HCT116 (cell line): ENCODE measurements around the gene CBLIF. TPM values are rescaled to one million over a fixed set of nuclear protein-coding genes. Genes with fewer than 3 reads are reported as not detected.

Experiments
- ATAC-seq: fragments of 200-7000 bp; cut with Tn5 transposase; 2 replicates; pipeline ENCODE4 v1.9.1; 2020; ENCODE audit warnings: mild to moderate bottlenecking, moderate library complexity
- BruUV-seq: library from RNA; stranded (reverse); fragments of 400-500 nt; replicated peaks from 2 replicates; lab custom pipeline; 2021; lab: Mats Ljungman, UMichigan
- CTCF ChIA-PET: fragments of 300-600 bp; sonication (Branson Sonifier 250); formaldehyde crosslinking; loops from one replicate; lab custom pipeline; 2021; ENCODE audit warnings: antibody characterized with exemption; lab: Charles Lee
- POLR2A ChIA-PET: fragments of 300-600, 350-600 bp; sonication (Branson Sonifier 250); formaldehyde crosslinking; loops from one replicate; lab custom pipeline; 2021; ENCODE audit warnings: antibody characterized with exemption; lab: Charles Lee
- RAD21 ChIA-PET, 2 experiments: fragments of 300-600 bp; sonication (Branson Sonifier 250); formaldehyde crosslinking; loops; one replicate each; lab custom pipeline; 2023; ENCODE audit warnings: low total read pairs in 2 of 2; ENCODE audit not compliant: uncharacterized antibody in 2 of 2, unreplicated experiment in 2 of 2, low non-redundant PET in 1 of 2; lab: Charles Lee
- DNase-seq: peaks from one replicate; pipeline ENCODE4 v3.0.0-alpha.2; 2010; ENCODE audit warnings: low read depth, low spot score
- H2AFZ ChIP-seq: fragments of 200-600 bp; shearing (Covaris generic), sonication (generic); 2 replicates; pipeline ENCODE4 v1.6.1; 2017; ENCODE audit warnings: low read depth, mixed run types, mixed read lengths, antibody characterized with exemption, low read length; ENCODE audit not compliant: poor library complexity, severe bottlenecking
- H3K27ac ChIP-seq: 2 replicates; pipeline ENCODE4 v1.5.1; 2012; ENCODE audit warnings: low read depth, low read length
- H3K27me3 ChIP-seq: fragments of 200-600 bp; sonication (generic); 2 replicates; pipeline ENCODE4 v1.6.1; 2016; ENCODE audit warnings: mixed run types, low read length, mixed read lengths; ENCODE audit not compliant: insufficient read depth
- H3K36me3 ChIP-seq, 2 experiments: fragments of 200-500 bp in 1 of 2; fragments of 200-600 bp in 1 of 2; sonication (Bioruptor generic) in 1 of 2; sonication (generic) in 1 of 2; 2 replicates each; pipeline versions ENCODE4 v1.5.1 to v1.6.1; 2014 to 2016; ENCODE audit warnings: low read length in 2 of 2, inconsistent platforms in 1 of 2, mixed read lengths in 1 of 2, mixed run types in 1 of 2; ENCODE audit not compliant: insufficient read depth in 2 of 2, control insufficient read depth in 1 of 2
- H3K4me1 ChIP-seq, 2 experiments: fragments of 200-600 bp in 1 of 2; sonication (generic) in 1 of 2; 2 replicates each; pipeline versions ENCODE4 v1.5.1 to v1.6.1; 2012 to 2017; ENCODE audit warnings: low read length in 2 of 2, inconsistent platforms in 1 of 2, mild to moderate bottlenecking in 1 of 2, mixed read lengths in 1 of 2, mixed run types in 1 of 2, moderate library complexity in 1 of 2; ENCODE audit not compliant: insufficient read depth in 2 of 2, control insufficient read depth in 1 of 2
- H3K4me2 ChIP-seq: fragments of 200-600 bp; sonication (generic); 2 replicates; pipeline ENCODE4 v1.6.1; 2017; ENCODE audit warnings: mixed run types, low read length, mixed read lengths
- H3K4me3 ChIP-seq, 2 experiments: fragments of 200-600 bp in 1 of 2; sonication (generic) in 1 of 2; replicated peaks in 1 of 2; 2 replicates each; pipeline ENCODE4 v1.5.1; 2011 to 2016; ENCODE audit warnings: low read length in 2 of 2, control low read depth in 1 of 2, low read depth in 1 of 2, mild to moderate bottlenecking in 1 of 2, mixed read lengths in 1 of 2, mixed run types in 1 of 2
- H3K79me2 ChIP-seq: fragments of 200-600 bp; sonication (generic); 2 replicates; pipeline ENCODE4 v1.6.1; 2017; ENCODE audit warnings: mild to moderate bottlenecking, mixed run types, low read length, moderate library complexity, mixed read lengths; ENCODE audit not compliant: insufficient read depth
- H3K9ac ChIP-seq: fragments of 200-600 bp; sonication (generic); 2 replicates; pipeline ENCODE4 v1.6.1; 2016; ENCODE audit warnings: low read length, mixed read lengths
- H3K9me2 ChIP-seq: fragments of 200-600 bp; sonication (generic), shearing (Covaris generic); 2 replicates; pipeline ENCODE4 v1.6.1; 2017; ENCODE audit warnings: mixed run types, mild to moderate bottlenecking, moderate library complexity; ENCODE audit not compliant: insufficient read depth
- H3K9me3 ChIP-seq, 2 experiments: fragments of 200-500 bp in 1 of 2; fragments of 200-600 bp in 1 of 2; sonication (Bioruptor generic) in 1 of 2; sonication (generic) in 1 of 2; 2 replicates each; pipeline ENCODE4 v1.6.1; 2014 to 2017; ENCODE audit warnings: low read length in 2 of 2, mixed read lengths in 2 of 2, inconsistent platforms in 1 of 2, low read depth in 1 of 2, mild to moderate bottlenecking in 1 of 2, mixed run types in 1 of 2, moderate library complexity in 1 of 2; ENCODE audit not compliant: control insufficient read depth in 1 of 2, insufficient read depth in 1 of 2
- H4K20me1 ChIP-seq: fragments of 200-600 bp; sonication (generic), shearing (Covaris generic); 2 replicates; pipeline ENCODE4 v1.6.1; 2017; ENCODE audit warnings: mixed run types, mild to moderate bottlenecking, moderate library complexity; ENCODE audit not compliant: insufficient read depth
- ATF3 ChIP-seq: IDR thresholded peaks from 2 replicates; pipeline ENCODE4 v1.6.1; 2012
- CBX3 ChIP-seq: IDR thresholded peaks from 2 replicates; pipeline ENCODE4 v1.6.1; 2012; ENCODE audit warnings: low read depth
- CEBPB ChIP-seq: IDR thresholded peaks from 2 replicates; pipeline ENCODE4 v1.6.1; 2012; ENCODE audit warnings: low read depth
- EGR1 ChIP-seq: IDR thresholded peaks from 2 replicates; pipeline ENCODE4 v1.6.1; 2012; ENCODE audit warnings: low read depth
- ELF1 ChIP-seq: IDR thresholded peaks from 2 replicates; pipeline ENCODE4 v1.6.1; 2012; ENCODE audit warnings: low read depth, borderline replicate concordance
- EZH2 ChIP-seq: fragments of 200-600 bp; sonication (generic); IDR thresholded peaks from 2 replicates; pipeline ENCODE4 v1.6.1; 2017; ENCODE audit warnings: antibody characterized with exemption, mixed run types
- FOSL1 ChIP-seq: IDR thresholded peaks from 2 replicates; pipeline ENCODE4 v1.6.1; 2012; ENCODE audit warnings: low read depth
- JUND ChIP-seq: IDR thresholded peaks from 2 replicates; pipeline ENCODE4 v1.6.1; 2012
- POLR2A ChIP-seq: IDR thresholded peaks from 2 replicates; pipeline ENCODE4 v1.7.0; 2011; ENCODE audit warnings: borderline replicate concordance; ENCODE audit not compliant: insufficient read depth, insufficient read length; ENCODE audit errors: extremely low read depth
- POLR2AphosphoS5 ChIP-seq: IDR thresholded peaks from 2 replicates; pipeline ENCODE4 v1.6.1; 2011; ENCODE audit warnings: mild to moderate bottlenecking, low read depth, low read length, moderate library complexity
- SIN3A ChIP-seq: IDR thresholded peaks from 2 replicates; pipeline ENCODE4 v1.6.1; 2012; ENCODE audit warnings: low read depth
- SP1 ChIP-seq: IDR thresholded peaks from 2 replicates; pipeline ENCODE4 v1.6.1; 2012; ENCODE audit warnings: low read depth
- SRF ChIP-seq: IDR thresholded peaks from 2 replicates; pipeline ENCODE4 v1.6.1; 2012; ENCODE audit warnings: low read depth
- TCF7L2 ChIP-seq: IDR thresholded peaks from 2 replicates; pipeline ENCODE4 v1.7.0; 2011; ENCODE audit warnings: borderline replicate concordance, inconsistent platforms; ENCODE audit not compliant: insufficient read depth, insufficient read length; ENCODE audit errors: extremely low read depth
- YY1 ChIP-seq: IDR thresholded peaks from 2 replicates; pipeline ENCODE4 v1.6.1; 2011; ENCODE audit warnings: low read length, low read depth, moderate library complexity, mild to moderate bottlenecking; ENCODE audit not compliant: insufficient replicate concordance; ENCODE audit errors: extremely low read depth
- ZFX ChIP-seq: fragments of 450-650 bp; IDR thresholded peaks from 2 replicates; pipeline ENCODE4 v1.6.1; 2017
- ZNF274 ChIP-seq: fragments of 200-500 bp; sonication (Bioruptor generic); IDR thresholded peaks from 2 replicates; pipeline ENCODE4 v1.6.1; 2014; ENCODE audit warnings: mild to moderate bottlenecking, low read depth, low read length, inconsistent platforms
- intact Hi-C: fragments of 100-400 bp; cut with micrococcal nuclease; formaldehyde crosslinking; loops from 2 replicates; pipeline ENCODE4 v1.10.0; 2022
- total RNA-seq: library from RNA; stranded (reverse); gene quantifications from one replicate; pipeline ENCODE4 v1.2.1, GENCODE V29; 2021; ENCODE audit not compliant: unreplicated experiment
- TF ChIP-seq, protein P1 (sequence below): IDR thresholded peaks from 2 replicates; pipeline ENCODE4 v1.6.1; 2012
- TF ChIP-seq, protein P2 (sequence below): IDR thresholded peaks from 2 replicates; pipeline ENCODE4 v1.6.1; 2011; ENCODE audit warnings: mild to moderate bottlenecking, low read length, moderate library complexity; ENCODE audit not compliant: insufficient replicate concordance; ENCODE audit errors: extremely low read depth
- TF ChIP-seq, protein P3 (sequence below): IDR thresholded peaks from 2 replicates; pipeline ENCODE4 v1.6.1; 2012; ENCODE audit warnings: low read depth

CBLIF gene
- total RNA-seq, 1 experiment from 2014 or later, result not detected

DNA sequence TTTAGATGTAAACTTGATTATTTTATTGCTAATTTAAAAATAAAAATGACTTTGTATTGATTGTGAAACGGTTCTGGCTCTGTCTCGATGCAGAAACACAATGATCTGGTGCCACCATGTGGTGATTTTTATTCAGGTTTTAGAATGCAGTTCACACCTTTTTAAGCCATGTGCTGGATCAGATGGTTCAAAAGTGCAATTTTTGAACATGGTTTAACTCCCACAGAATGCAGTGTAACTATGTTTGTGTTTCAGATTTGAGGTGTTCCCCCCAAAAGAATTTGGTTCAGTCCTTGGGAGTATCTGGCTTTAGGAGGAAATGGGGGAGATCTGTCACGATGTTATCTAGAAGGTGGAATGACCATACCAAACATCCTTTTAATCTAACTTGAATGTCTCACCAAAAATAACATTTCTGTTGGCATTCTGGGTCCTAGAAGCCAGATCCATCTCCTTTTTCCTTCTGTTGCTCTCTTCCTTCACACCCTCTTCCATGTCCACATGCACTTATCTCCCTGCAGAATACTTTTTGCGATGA is 42.6 kb downstream of the CBLIF start:
- H3K9me3 ChIP-seq, result no peaks in the 10 kb centered on the region
- ChIA-PET CTCF (interaction anchor here (0.9 to 3.3 kb wide), 4 partner anchors 47 to 122 kb away, joined by 3 to 40 read pairs (median 4); partner anchors contain the start of gene STX3), RAD21 (no interaction called here), POLR2A (interaction anchor here (2.3 kb wide), 1 partner anchor 47 kb away, joined by 15 read pairs; the partner anchor contains the start of gene STX3)
- H4K20me1 ChIP-seq, result no peaks in the 10 kb centered on the region
- no peak overlapping the region for H3K9ac ChIP-seq
- intact Hi-C loops, result loop anchor here (1.0 to 10.0 kb wide), 4 partner anchors 48 to 368 kb away; partner anchors contain the start of gene OR5A1
- H2AFZ ChIP-seq, result no peak overlapping the region
- no peak overlapping the region for H3K4me3 ChIP-seq
- no peak overlapping the region for H3K27ac ChIP-seq
- no peaks in the 10 kb centered on the region for H3K27me3 ChIP-seq
- no TSS peak for BruUV-seq
- H3K4me1 ChIP-seq, result peaks cover 0 to 7% of the 10 kb centered on the region in 2 experiments; a peak in 1 of 4 replicates
- peak; percentile 46 for DNase-seq
- no peak overlapping the region for H3K4me2 ChIP-seq
- H3K36me3 ChIP-seq, result peaks cover 12 to 25% of the 10 kb centered on the region in 2 experiments; a peak in 3 of 4 replicates
- H3K9me2 ChIP-seq, result no peaks in the 10 kb centered on the region
- H3K79me2 ChIP-seq, result no peaks in the 10 kb centered on the region; the same call in 1 of the 2 replicates
- ATAC-seq, result peak; percentile 67
- TF ChIP-seq TCF7L2 (no peak), ATF3 (no peak), EZH2 (no peak), ZNF274 (no peak), SRF (no peak), YY1 (no peak), CBX3 (peak; percentile 96), ELF1 (no peak), CEBPB (peak; percentile 81), POLR2AphosphoS5 (no peak), POLR2A (no peak), SIN3A (no peak), SP1 (0 out of 2 replicates have a peak, but pooled peaks have one; percentile 12), ZFX (no peak), JUND (no peak), FOSL1 (no peak), EGR1 (no peak)
- TF ChIP-seq, protein P1, sequence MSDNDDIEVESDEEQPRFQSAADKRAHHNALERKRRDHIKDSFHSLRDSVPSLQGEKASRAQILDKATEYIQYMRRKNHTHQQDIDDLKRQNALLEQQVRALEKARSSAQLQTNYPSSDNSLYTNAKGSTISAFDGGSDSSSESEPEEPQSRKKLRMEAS, result peak; percentile 99
- TF ChIP-seq, protein P2, sequence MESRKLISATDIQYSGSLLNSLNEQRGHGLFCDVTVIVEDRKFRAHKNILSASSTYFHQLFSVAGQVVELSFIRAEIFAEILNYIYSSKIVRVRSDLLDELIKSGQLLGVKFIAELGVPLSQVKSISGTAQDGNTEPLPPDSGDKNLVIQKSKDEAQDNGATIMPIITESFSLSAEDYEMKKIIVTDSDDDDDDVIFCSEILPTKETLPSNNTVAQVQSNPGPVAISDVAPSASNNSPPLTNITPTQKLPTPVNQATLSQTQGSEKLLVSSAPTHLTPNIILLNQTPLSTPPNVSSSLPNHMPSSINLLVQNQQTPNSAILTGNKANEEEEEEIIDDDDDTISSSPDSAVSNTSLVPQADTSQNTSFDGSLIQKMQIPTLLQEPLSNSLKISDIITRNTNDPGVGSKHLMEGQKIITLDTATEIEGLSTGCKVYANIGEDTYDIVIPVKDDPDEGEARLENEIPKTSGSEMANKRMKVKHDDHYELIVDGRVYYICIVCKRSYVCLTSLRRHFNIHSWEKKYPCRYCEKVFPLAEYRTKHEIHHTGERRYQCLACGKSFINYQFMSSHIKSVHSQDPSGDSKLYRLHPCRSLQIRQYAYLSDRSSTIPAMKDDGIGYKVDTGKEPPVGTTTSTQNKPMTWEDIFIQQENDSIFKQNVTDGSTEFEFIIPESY, result no peak
- TF ChIP-seq, protein P3, sequence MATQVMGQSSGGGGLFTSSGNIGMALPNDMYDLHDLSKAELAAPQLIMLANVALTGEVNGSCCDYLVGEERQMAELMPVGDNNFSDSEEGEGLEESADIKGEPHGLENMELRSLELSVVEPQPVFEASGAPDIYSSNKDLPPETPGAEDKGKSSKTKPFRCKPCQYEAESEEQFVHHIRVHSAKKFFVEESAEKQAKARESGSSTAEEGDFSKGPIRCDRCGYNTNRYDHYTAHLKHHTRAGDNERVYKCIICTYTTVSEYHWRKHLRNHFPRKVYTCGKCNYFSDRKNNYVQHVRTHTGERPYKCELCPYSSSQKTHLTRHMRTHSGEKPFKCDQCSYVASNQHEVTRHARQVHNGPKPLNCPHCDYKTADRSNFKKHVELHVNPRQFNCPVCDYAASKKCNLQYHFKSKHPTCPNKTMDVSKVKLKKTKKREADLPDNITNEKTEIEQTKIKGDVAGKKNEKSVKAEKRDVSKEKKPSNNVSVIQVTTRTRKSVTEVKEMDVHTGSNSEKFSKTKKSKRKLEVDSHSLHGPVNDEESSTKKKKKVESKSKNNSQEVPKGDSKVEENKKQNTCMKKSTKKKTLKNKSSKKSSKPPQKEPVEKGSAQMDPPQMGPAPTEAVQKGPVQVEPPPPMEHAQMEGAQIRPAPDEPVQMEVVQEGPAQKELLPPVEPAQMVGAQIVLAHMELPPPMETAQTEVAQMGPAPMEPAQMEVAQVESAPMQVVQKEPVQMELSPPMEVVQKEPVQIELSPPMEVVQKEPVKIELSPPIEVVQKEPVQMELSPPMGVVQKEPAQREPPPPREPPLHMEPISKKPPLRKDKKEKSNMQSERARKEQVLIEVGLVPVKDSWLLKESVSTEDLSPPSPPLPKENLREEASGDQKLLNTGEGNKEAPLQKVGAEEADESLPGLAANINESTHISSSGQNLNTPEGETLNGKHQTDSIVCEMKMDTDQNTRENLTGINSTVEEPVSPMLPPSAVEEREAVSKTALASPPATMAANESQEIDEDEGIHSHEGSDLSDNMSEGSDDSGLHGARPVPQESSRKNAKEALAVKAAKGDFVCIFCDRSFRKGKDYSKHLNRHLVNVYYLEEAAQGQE, result no peak
